B cell (primary cell): ENCODE data around the gene SULT2B1. TPM values are rescaled to one million over a fixed set of nuclear protein-coding genes. Genes with fewer than 3 reads are reported as not detected.

Experiments used
- ATAC-seq: fragments of 200-7000 bp; cut with Tn5 transposase; one replicate; pipeline ENCODE4 v1.10.0; 2021; ENCODE audit warnings: low read depth, mild to moderate bottlenecking, moderate number of reproducible peaks, moderate library complexity
- CTCF ChIA-PET: fragments of 350-600 bp; sonication (Branson Sonifier 250); formaldehyde crosslinking; loops from one replicate; lab custom pipeline; 2021; ENCODE audit warnings: antibody characterized with exemption, inconsistent platforms; lab: Charles Lee
- POLR2A ChIA-PET: fragments of 350-600 bp; sonication (Branson Sonifier 250); formaldehyde crosslinking; loops from one replicate; lab custom pipeline; 2021; ENCODE audit warnings: antibody characterized with exemption; lab: Charles Lee
- DNase-seq: peaks from one replicate; pipeline ENCODE4 v3.0.0; 2013
- H2AFZ ChIP-seq: 2 replicates; pipeline ENCODE4 v1.6.1; 2012; ENCODE audit warnings: mild to moderate bottlenecking, low read depth, low read length; ENCODE audit not compliant: insufficient read depth, poor library complexity, severe bottlenecking
- H3K27ac ChIP-seq, 2 donors: 1 replicate in 1 of 2; 2 replicates in 1 of 2; pipeline ENCODE4 v1.5.1; 2012 to 2013; ENCODE audit warnings: low read length in 2 of 2, mild to moderate bottlenecking in 2 of 2, moderate library complexity in 1 of 2
- H3K27me3 ChIP-seq, 4 experiments: fragments of 200-600 bp in 1 of 4; sonication (generic) in 1 of 4; replicated peaks in 1 of 4; 1 replicate in 2 of 4; 2 replicates in 2 of 4; pipeline versions ENCODE4 v1.6.1 to v1.7.0; 2013 to 2016; ENCODE audit warnings: low read length in 3 of 4, mild to moderate bottlenecking in 2 of 4, mixed read lengths in 1 of 4, moderate library complexity in 1 of 4; ENCODE audit not compliant: insufficient read depth in 4 of 4, control insufficient read depth in 3 of 4; ENCODE audit errors: control extremely low read depth in 1 of 4
- H3K36me3 ChIP-seq, 2 experiments: replicated peaks in 1 of 2; 1 replicate in 1 of 2; 2 replicates in 1 of 2; pipeline versions ENCODE4 v1.6.1 to v1.7.1; 2013; ENCODE audit warnings: low read length in 1 of 2; ENCODE audit not compliant: insufficient read depth in 2 of 2, control insufficient read depth in 1 of 2; ENCODE audit errors: control extremely low read depth in 1 of 2, extremely low read depth in 1 of 2
- H3K4me1 ChIP-seq, 2 donors: fragments of 200-600 bp in 1 of 2; sonication (generic) in 1 of 2; 1 replicate in 1 of 2; 2 replicates in 1 of 2; pipeline versions ENCODE4 v1.5.1 to v1.6.1; 2013 to 2017; ENCODE audit warnings: low read length in 2 of 2; ENCODE audit not compliant: control insufficient read depth in 2 of 2, insufficient read depth in 2 of 2
- H3K4me2 ChIP-seq: replicated peaks from 2 replicates; pipeline ENCODE3; 2012; ENCODE audit warnings: mild to moderate bottlenecking, low read depth, low read length; ENCODE audit not compliant: poor library complexity, severe bottlenecking
- H3K4me3 ChIP-seq, 5 experiments: fragments of 200-600 bp in 1 of 5; sonication (generic) in 1 of 5; 1 replicate in 3 of 5; 2 replicates in 2 of 5; pipeline versions ENCODE4 v1.5.1 to v1.7.0; 2011 to 2016; ENCODE audit warnings: low read length in 4 of 5, mild to moderate bottlenecking in 4 of 5, low read depth in 2 of 5, control low read depth in 1 of 5, moderate library complexity in 1 of 5; ENCODE audit not compliant: insufficient read depth in 1 of 5; ENCODE audit errors: control extremely low read depth in 1 of 5, extremely low read depth in 1 of 5
- H3K79me2 ChIP-seq: fragments of 200-600 bp; sonication (generic); one replicate; pipeline ENCODE4 v1.6.0; 2016; ENCODE audit warnings: low read length; ENCODE audit not compliant: control insufficient read depth, insufficient read depth
- H3K9ac ChIP-seq: fragments of 200-600 bp; sonication (generic); 2 replicates; pipeline ENCODE4 v1.6.1; 2017; ENCODE audit warnings: mild to moderate bottlenecking, low read length, moderate library complexity
- H3K9me3 ChIP-seq, 3 donors: one replicate each; pipeline versions ENCODE4 v1.6.1 to v1.7.1; 2013; ENCODE audit warnings: low read length in 2 of 3; ENCODE audit not compliant: control insufficient read depth in 2 of 3, insufficient read depth in 1 of 3; ENCODE audit errors: control extremely low read depth in 1 of 3
- H4K20me1 ChIP-seq: 2 replicates; pipeline ENCODE4 v1.6.0; 2012; ENCODE audit warnings: mild to moderate bottlenecking, low read length; ENCODE audit not compliant: insufficient read depth, control insufficient read depth, poor library complexity, severe bottlenecking
- H3K27ac Mint-ChIP-seq: one replicate; pipeline ENCODE4 v1.8.0; 2021; ENCODE audit warnings: mixed read lengths
- H3K27me3 Mint-ChIP-seq: one replicate; pipeline ENCODE4 v1.8.0; 2021; ENCODE audit warnings: mixed read lengths
- H3K4me1 Mint-ChIP-seq: one replicate; pipeline ENCODE4 v1.8.0; 2021; ENCODE audit warnings: mixed read lengths
- H3K4me3 Mint-ChIP-seq: one replicate; pipeline ENCODE4 v1.8.0; 2021; ENCODE audit warnings: mixed read lengths
- H3K9me3 Mint-ChIP-seq: one replicate; pipeline ENCODE4 v1.8.0; 2022; ENCODE audit warnings: mixed read lengths; ENCODE audit not compliant: insufficient read depth
- CTCF ChIP-seq: fragments of 200-600 bp; IDR thresholded peaks from one replicate; pipeline ENCODE4 v1.8.0; 2022; ENCODE audit warnings: antibody characterized with exemption, mild to moderate bottlenecking
- EZH2 ChIP-seq: IDR thresholded peaks from 2 replicates; pipeline ENCODE4 v1.6.1; 2012; ENCODE audit warnings: borderline replicate concordance, low read depth, mild to moderate bottlenecking, moderate library complexity, low read length; ENCODE audit not compliant: insufficient read depth, poor library complexity, severe bottlenecking
- WGBS: methylation state at CpG from one replicate; pipeline ENCODE4 v1.1.5; 2013; ENCODE audit warnings: missing lambda C conversion rate; ENCODE audit not compliant: insufficient coverage; 5-methylcytosine and 5-hydroxymethylcytosine counted together
- intact Hi-C: fragments of 100-400 bp; cut with micrococcal nuclease; formaldehyde crosslinking; loops from one replicate; pipeline ENCODE4 v1.10.0; 2022
- polyA plus RNA-seq: library from polyadenylated mRNA; depleted of rRNA; stranded (reverse); fragments of >200 nt; gene quantifications from 2 replicates; pipeline ENCODE4 v1.2.3, GENCODE V29; 2012
- total RNA-seq, 2 donors: library from RNA; stranded (reverse); fragments of 120-200 nt in 1 of 2; gene quantifications; 1 replicate in 1 of 2; 2 replicates in 1 of 2; pipeline versions ENCODE4 v1.2.3 to v1.2.4, GENCODE V29; 2013 to 2022

The SULT2B1 gene
- total and polyA plus RNA-seq, 2 donors (not counting 1 experiment from before 2014, with no cell fraction given), result not detected

- H3K4me1 Mint-ChIP-seq, result peaks cover 2% of the 10 kb centered on the region
- intact Hi-C loops, result no loop called here
- H3K79me2 ChIP-seq, result no peaks in the 10 kb centered on the region
- H3K27ac ChIP-seq, result no peak overlapping the region
- H3K9me3 ChIP-seq, result peaks cover 0 to 3% (median 0%) of the 10 kb centered on the region in 3 donors
- no peaks in the 10 kb centered on the region for H3K36me3 ChIP-seq
- ATAC-seq (no peak), DNase-seq (no peak)
- H3K27me3 Mint-ChIP-seq, result peaks cover 16% of the 10 kb centered on the region
- H3K4me1 ChIP-seq, result no peaks in the 10 kb centered on the region
- no peak overlapping the region for H3K4me3 ChIP-seq
- H3K9me3 Mint-ChIP-seq, result no peaks in the 10 kb centered on the region
- ChIA-PET POLR2A (no interaction called here), CTCF (interaction anchor here (0.9 kb wide), 1 partner anchor 247 kb away, joined by 3 read pairs; no protein-coding TSS in a partner anchor)
- H3K4me3 Mint-ChIP-seq, result no peak overlapping the region
- H2AFZ ChIP-seq, result no peak overlapping the region
- no peak overlapping the region for H3K9ac ChIP-seq
- no peak for TF ChIP-seq CTCF
- TF ChIP-seq EZH2, result no peak
- peaks cover 0 to 2% (median 0%) of the 10 kb centered on the region in 4 experiments for H3K27me3 ChIP-seq
- 77% methylated on average over 1 of the region's 6 CpGs for WGBS
- no peak overlapping the region for H3K4me2 ChIP-seq
- H3K27ac Mint-ChIP-seq, result no peak overlapping the region
- no peaks in the 10 kb centered on the region for H4K20me1 ChIP-seq
These were observed 8.1 kb downstream of the SULT2B1 start for GRCh38 chr19:48560095-48560530.

- H3K27ac ChIP-seq, result no peak overlapping the region
- peaks cover 0 to 3% (median 0%) of the 10 kb centered on the region in 3 donors for H3K9me3 ChIP-seq
- Mint-ChIP-seq H3K4me3 (no peak overlapping the region), H3K27me3 (peaks cover 7% of the 10 kb centered on the region), H3K27ac (no peak overlapping the region), H3K9me3 (no peaks in the 10 kb centered on the region), H3K4me1 (peaks cover 2% of the 10 kb centered on the region)
- H4K20me1 ChIP-seq, result no peaks in the 10 kb centered on the region
- H3K4me3 ChIP-seq, result no peak overlapping the region
- no peaks in the 10 kb centered on the region for H3K79me2 ChIP-seq
- no peak overlapping the region for H3K9ac ChIP-seq
- no peak overlapping the region for H3K4me2 ChIP-seq
- H3K27me3 ChIP-seq, result no peaks in the 10 kb centered on the region
- ChIA-PET POLR2A (no interaction called here), CTCF (no interaction called here)
- DNase-seq (no peak), ATAC-seq (no peak)
- no peak for TF ChIP-seq CTCF
- no peak for TF ChIP-seq EZH2
- intact Hi-C loops, result no loop called here
- no peak overlapping the region for H2AFZ ChIP-seq
- 87% methylated on average over 9 of the region's 11 CpGs for WGBS
- H3K4me1 ChIP-seq, result no peaks in the 10 kb centered on the region
- H3K36me3 ChIP-seq, result no peaks in the 10 kb centered on the region
These were observed 9.4 kb downstream of the SULT2B1 start for GRCh38 chr19:48561412-48561811.
